ENCODE measurements around the gene RNF152.

The RNF152 gene

GRCh38 chr18:61870151-61870550 is 22.7 kb downstream of the RNF152 start:
- no peak for TF ChIP-seq CTCF (IDR thresholded peaks at IDR 0.05; ENCODE audit: control insufficient read depth, insufficient read depth, low read depth, low read length, missing control alignments)
- DNase-seq (ENCODE audit: low read depth) = peak; percentile 31
- H3K4me3 ChIP-seq (ENCODE audit: control insufficient read depth, low read depth, low read length) = no peak overlapping the region

GRCh38 chr18:61869636-61870035 is 23.2 kb downstream of the RNF152 start:
- DNase-seq (ENCODE audit: low read depth) = no peak
- no peak for TF ChIP-seq CTCF (IDR thresholded peaks at IDR 0.05; ENCODE audit: control insufficient read depth, insufficient read depth, low read depth, low read length, missing control alignments)
- no peak overlapping the region for H3K4me3 ChIP-seq (ENCODE audit: control insufficient read depth, low read depth, low read length)

- peak; percentile 21 for DNase-seq (ENCODE audit: low read depth)
- H3K4me3 ChIP-seq (ENCODE audit: control insufficient read depth, low read depth, low read length) = no peak overlapping the region
- no peak for TF ChIP-seq CTCF (IDR thresholded peaks at IDR 0.05; ENCODE audit: control insufficient read depth, insufficient read depth, low read depth, low read length, missing control alignments)
Measured at GRCh38 chr18:61865466-61866175, 27.2 kb downstream of the RNF152 start.

- no peak for DNase-seq (ENCODE audit: low read depth)
- no peak overlapping the region for H3K4me3 ChIP-seq (ENCODE audit: control insufficient read depth, low read depth, low read length)
- no peak for TF ChIP-seq CTCF (IDR thresholded peaks at IDR 0.05; ENCODE audit: control insufficient read depth, insufficient read depth, low read depth, low read length, missing control alignments)
Measured at GRCh38 chr18:61861372-61861771, 31.4 kb downstream of the RNF152 start.

GRCh38 chr18:61860302-61860701 is 32.5 kb downstream of the RNF152 start:
- TF ChIP-seq CTCF (IDR thresholded peaks at IDR 0.05; ENCODE audit: control insufficient read depth, insufficient read depth, low read depth, low read length, missing control alignments) = no peak
- no peak overlapping the region for H3K4me3 ChIP-seq (ENCODE audit: control insufficient read depth, low read depth, low read length)
- no peak for DNase-seq (ENCODE audit: low read depth)

GRCh38 chr18:61859113-61859512 is 33.7 kb downstream of the RNF152 start:
- TF ChIP-seq CTCF (IDR thresholded peaks at IDR 0.05; ENCODE audit: control insufficient read depth, insufficient read depth, low read depth, low read length, missing control alignments) = no peak
- no peak for DNase-seq (ENCODE audit: low read depth)

More at GRCh38 chr18:61859113-61859512, 33.7 kb downstream of the RNF152 start:
- H3K4me3 ChIP-seq (ENCODE audit: control insufficient read depth, low read depth, low read length) = no peak overlapping the region

Measured in AG09309 (cell line).